ENCODE results near the gene ASB13. TPM values are rescaled to one million over a fixed set of nuclear protein-coding genes. Genes with fewer than 3 reads are reported as not detected.

Gene ASB13
- polyA plus RNA-seq, 1 of the 3 experiments (the other 2 are of a cell fraction), result 9.2 TPM

DNA sequence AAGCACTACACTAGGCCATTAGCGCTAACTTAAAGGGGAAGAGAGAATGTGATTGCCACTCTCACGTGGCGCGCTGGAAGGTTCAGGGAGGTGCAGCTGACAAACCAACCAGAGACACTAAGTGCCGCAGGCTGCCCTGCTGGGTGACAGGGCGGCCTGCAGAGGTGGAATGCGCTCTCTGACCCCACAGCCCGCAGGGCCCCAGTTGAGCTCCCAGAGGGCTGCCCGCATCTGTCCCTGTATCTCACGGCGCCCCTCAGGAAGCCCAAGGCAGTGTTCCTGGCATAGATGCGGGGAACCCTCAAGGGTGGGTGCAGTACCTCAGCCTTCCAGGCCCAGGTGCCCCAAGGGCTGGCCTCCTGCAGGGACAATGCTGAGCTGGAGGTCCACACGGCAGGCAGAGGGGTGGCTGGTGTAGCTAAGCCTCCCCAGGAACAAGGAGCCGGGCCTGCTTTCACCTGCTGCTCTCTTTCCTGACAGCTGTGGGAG lies 75.0 kb downstream of the ASB13 start:
- H3K9me3 ChIP-seq, result no peaks in the 10 kb centered on the region
- no peak for DNase-seq
- CTCF ChIA-PET, result interaction anchor here (1.2 to 2.9 kb wide), 2 partner anchors 32 to 158 kb away, joined by 3 to 15 read pairs; no protein-coding TSS in a partner anchor
- H3K9ac ChIP-seq, result no peak overlapping the region
- POLR2A ChIA-PET, result no interaction called here
- H2AFZ ChIP-seq (ENCODE audit: low read depth), result no peak overlapping the region
- H3F3A ChIP-seq (replicated peaks; ENCODE audit: insufficient read depth), result peaks cover 4% of the 10 kb centered on the region
- no peak overlapping the region; a peak in 1 of 4 replicates for H3K27ac ChIP-seq (ENCODE audit: low read depth in 2 of 2, low read length in 1 of 2)
- H4K20me1 ChIP-seq (ENCODE audit: insufficient read depth), result no peaks in the 10 kb centered on the region
- 92% methylated on average over 7 of the region's 14 CpGs for WGBS (ENCODE audit: low lambda C conversion rate)
- no peak overlapping the region for H3K4me2 ChIP-seq
- H3K27me3 ChIP-seq (ENCODE audit: insufficient read depth), result no peaks in the 10 kb centered on the region
- no peaks in the 10 kb centered on the region; the same call in 1 of the 2 replicates for H3K79me2 ChIP-seq (ENCODE audit: insufficient read depth)
- no peaks in the 10 kb centered on the region for H3K36me3 ChIP-seq (replicated peaks in 1 of 2; ENCODE audit: control insufficient read depth in 1 of 2, insufficient read depth in 2 of 2, low read length in 1 of 2)
- H3K9me2 ChIP-seq, result no peaks in the 10 kb centered on the region
- no peak overlapping the region for H3K4me3 ChIP-seq (ENCODE audit: low read depth in 2 of 2, low read length in 1 of 2)
- TF ChIP-seq POLR2AphosphoS5 (IDR thresholded peaks at IDR 0.05; ENCODE audit: low read depth, low read length) (no peak), MEF2A (IDR thresholded peaks at IDR 0.05; ENCODE audit: borderline replicate concordance, low read depth) (no peak), NRF1 (IDR thresholded peaks at IDR 0.05; ENCODE audit: low read depth, low read length) (no peak), FOXJ3 (CRISPR knock-in tag; IDR thresholded peaks at IDR 0.05) (no peak), TAF1 (IDR thresholded peaks at IDR 0.05; ENCODE audit: borderline replicate concordance, low read depth, low read length) (no peak), TCF12 (IDR thresholded peaks at IDR 0.05) (no peak), CHD2 (IDR thresholded peaks at IDR 0.05; ENCODE audit: low read length, partially characterized antibody) (no peak), RXRA (IDR thresholded peaks at IDR 0.05; ENCODE audit: borderline replicate concordance, low read depth) (no peak), FOXM1 (IDR thresholded peaks at IDR 0.05; ENCODE audit: low read depth) (no peak), SIN3A (IDR thresholded peaks at IDR 0.05; ENCODE audit: borderline replicate concordance, low read depth, low read length) (no peak), RFX5 (IDR thresholded peaks at IDR 0.05; ENCODE audit: low read length) (no peak), EZH2phosphoT487 (IDR thresholded peaks at IDR 0.05; ENCODE audit: borderline replicate concordance, low read depth) (no peak), FOSL2 (IDR thresholded peaks at IDR 0.05; ENCODE audit: borderline replicate concordance, low read depth) (no peak), SMC3 (IDR thresholded peaks at IDR 0.05; ENCODE audit: low read depth, low read length) (no peak), JUND (IDR thresholded peaks at IDR 0.05) (no peak)
- TF ChIP-seq, protein P1, sequence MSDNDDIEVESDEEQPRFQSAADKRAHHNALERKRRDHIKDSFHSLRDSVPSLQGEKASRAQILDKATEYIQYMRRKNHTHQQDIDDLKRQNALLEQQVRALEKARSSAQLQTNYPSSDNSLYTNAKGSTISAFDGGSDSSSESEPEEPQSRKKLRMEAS (IDR thresholded peaks at IDR 0.05; ENCODE audit: low read depth), result no peak
- TF ChIP-seq, protein P2, sequence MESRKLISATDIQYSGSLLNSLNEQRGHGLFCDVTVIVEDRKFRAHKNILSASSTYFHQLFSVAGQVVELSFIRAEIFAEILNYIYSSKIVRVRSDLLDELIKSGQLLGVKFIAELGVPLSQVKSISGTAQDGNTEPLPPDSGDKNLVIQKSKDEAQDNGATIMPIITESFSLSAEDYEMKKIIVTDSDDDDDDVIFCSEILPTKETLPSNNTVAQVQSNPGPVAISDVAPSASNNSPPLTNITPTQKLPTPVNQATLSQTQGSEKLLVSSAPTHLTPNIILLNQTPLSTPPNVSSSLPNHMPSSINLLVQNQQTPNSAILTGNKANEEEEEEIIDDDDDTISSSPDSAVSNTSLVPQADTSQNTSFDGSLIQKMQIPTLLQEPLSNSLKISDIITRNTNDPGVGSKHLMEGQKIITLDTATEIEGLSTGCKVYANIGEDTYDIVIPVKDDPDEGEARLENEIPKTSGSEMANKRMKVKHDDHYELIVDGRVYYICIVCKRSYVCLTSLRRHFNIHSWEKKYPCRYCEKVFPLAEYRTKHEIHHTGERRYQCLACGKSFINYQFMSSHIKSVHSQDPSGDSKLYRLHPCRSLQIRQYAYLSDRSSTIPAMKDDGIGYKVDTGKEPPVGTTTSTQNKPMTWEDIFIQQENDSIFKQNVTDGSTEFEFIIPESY (IDR thresholded peaks at IDR 0.05; ENCODE audit: borderline replicate concordance, low read depth), result no peak
- TF ChIP-seq, protein P3, sequence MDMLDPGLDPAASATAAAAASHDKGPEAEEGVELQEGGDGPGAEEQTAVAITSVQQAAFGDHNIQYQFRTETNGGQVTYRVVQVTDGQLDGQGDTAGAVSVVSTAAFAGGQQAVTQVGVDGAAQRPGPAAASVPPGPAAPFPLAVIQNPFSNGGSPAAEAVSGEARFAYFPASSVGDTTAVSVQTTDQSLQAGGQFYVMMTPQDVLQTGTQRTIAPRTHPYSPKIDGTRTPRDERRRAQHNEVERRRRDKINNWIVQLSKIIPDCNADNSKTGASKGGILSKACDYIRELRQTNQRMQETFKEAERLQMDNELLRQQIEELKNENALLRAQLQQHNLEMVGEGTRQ (IDR thresholded peaks at IDR 0.05; ENCODE audit: borderline replicate concordance, low read depth, low read length), result no peak
- TF ChIP-seq, protein P4, sequence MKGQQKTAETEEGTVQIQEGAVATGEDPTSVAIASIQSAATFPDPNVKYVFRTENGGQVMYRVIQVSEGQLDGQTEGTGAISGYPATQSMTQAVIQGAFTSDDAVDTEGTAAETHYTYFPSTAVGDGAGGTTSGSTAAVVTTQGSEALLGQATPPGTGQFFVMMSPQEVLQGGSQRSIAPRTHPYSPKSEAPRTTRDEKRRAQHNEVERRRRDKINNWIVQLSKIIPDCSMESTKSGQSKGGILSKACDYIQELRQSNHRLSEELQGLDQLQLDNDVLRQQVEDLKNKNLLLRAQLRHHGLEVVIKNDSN (IDR thresholded peaks at IDR 0.05; ENCODE audit: borderline replicate concordance, low read depth), result no peak
- TF ChIP-seq, protein P5, sequence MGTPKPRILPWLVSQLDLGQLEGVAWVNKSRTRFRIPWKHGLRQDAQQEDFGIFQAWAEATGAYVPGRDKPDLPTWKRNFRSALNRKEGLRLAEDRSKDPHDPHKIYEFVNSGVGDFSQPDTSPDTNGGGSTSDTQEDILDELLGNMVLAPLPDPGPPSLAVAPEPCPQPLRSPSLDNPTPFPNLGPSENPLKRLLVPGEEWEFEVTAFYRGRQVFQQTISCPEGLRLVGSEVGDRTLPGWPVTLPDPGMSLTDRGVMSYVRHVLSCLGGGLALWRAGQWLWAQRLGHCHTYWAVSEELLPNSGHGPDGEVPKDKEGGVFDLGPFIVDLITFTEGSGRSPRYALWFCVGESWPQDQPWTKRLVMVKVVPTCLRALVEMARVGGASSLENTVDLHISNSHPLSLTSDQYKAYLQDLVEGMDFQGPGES (IDR thresholded peaks at IDR 0.05; ENCODE audit: low read depth, low read length), result no peak
- peaks cover 15 to 51% of the 10 kb centered on the region in 2 experiments for H3K4me1 ChIP-seq (ENCODE audit: control insufficient read depth in 1 of 2, insufficient read depth in 2 of 2, low read depth in 1 of 2, low read length in 1 of 2)
